Activated CD4-positive, alpha-beta T cell treated with anti-CD3 and anti-CD28 coated beads, Interleukin-10, Interleukin-2, amounts not matched to agents 100 ng/mL and 50 ng/mL, durations not matched to agents 16 hours and 8 hours (primary cell): ENCODE measurements around the gene SOX6.

ENCODE experiments used
- DNase-seq: peaks from one replicate; pipeline ENCODE4 v3.0.0-alpha.2; 2020

SOX6 gene

DNA sequence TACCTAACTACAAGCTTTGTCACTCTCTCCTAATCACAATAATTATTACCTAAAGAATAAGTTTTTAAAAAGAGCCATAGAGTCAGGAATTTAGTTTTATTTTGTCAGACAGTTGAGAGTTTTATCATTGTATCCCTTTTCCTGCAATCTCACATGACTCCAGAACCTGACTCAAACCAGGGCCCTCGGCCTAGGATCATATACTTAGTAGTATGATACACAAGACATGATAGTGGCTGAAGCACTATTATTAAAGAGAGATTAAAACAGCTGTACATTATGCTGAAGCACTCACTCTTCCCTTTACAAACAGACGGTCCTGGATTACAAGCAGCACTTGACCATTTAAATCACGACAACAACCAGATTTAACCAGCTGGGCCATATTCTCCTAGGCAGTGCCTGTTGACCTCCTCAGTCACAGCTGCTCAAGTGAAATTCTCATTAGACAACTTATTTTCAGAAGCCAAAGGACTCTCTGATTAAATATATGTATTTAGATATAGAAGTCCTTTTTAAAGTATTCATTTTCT lies 44.0 kb downstream of the SOX6 start:
- DNase-seq = no peak

GRCh38 chr11:16311831-16312230 lies 44.5 kb downstream of the SOX6 start:
- DNase-seq = no peak

GRCh38 chr11:16310943-16311342 lies 45.4 kb downstream of the SOX6 start:
- no peak for DNase-seq

GRCh38 chr11:16309226-16309625 lies 47.1 kb downstream of the SOX6 start:
- no peak for DNase-seq

DNA sequence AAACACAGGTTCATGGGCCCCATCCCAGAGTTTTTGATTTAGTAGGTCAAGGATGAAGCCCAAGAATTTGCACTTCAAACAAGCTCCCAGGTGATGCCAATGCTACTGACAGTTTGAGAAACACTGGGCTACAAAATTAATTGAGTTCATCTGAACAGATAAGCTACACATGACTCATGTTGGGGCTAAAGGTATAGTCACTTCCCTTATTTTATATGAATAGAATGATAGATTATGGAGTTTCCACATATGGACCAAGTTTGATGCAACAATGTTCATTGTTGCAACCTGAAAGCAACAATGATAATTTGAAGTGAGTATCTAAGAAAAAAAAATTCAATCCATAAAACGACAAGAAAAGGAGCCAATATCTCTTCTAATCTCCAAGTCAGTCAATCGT lies 54.9 kb downstream of the SOX6 start:
- DNase-seq = no peak

DNA sequence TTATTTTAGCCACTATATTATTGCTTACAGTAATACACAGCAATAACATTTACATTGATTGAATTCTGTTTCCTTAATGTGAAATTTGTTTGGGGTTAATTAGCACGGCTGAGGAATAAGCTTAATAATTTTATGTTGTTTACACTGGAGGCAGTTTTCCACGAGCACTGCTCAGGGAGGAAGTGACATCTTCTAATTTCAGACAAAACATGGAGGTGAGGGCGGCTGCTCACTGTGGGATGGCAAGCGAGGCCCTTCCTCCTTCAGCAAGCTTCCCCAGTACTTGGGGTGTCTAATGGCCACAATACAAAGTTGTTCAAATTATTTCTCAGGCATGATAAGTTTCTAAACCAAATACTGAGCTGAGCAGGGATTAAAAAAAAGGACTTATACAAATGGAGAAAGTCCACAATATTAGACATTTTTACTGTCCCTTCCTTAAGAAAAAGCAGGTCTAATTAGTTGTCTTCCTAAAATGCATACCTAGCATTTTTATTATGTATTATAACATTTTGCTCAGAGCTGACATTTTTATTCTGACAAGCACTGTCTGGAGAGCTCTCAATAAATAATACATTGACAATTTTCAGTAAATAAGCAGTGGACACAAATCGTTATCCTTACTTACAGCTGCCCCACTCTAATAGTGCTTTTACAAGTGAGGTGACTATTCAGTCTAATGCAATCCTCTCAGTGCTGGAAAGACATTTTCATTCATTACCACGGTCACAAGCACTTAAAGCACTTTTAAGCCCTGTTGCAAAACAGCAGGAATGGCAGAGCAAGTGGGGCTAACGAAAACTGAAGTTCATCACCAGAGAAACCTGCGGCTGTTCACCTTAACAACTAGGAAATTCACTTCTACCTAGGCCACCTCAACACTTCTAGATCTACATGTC lies 56.2 kb downstream of the SOX6 start:
- DNase-seq = no peak

DNA sequence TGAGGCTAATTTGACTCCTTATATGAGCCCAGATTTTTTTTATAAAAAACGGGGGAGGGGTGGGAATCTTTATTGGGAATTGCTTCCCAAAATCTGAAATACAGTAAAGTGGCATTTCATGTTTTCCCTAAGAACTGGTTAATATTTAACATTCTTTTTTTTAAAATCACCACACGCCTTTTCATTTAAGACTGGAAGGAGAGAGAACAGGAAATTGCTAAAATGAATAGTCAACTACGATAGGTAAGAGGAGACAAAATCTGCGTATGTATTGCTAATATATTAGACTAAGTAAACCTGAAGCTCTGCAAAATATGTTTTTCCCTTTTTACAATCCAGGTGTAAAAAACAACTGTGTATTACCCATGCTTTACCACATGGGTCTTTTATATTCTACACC lies 57.0 kb downstream of the SOX6 start:
- DNase-seq = no peak

DNA sequence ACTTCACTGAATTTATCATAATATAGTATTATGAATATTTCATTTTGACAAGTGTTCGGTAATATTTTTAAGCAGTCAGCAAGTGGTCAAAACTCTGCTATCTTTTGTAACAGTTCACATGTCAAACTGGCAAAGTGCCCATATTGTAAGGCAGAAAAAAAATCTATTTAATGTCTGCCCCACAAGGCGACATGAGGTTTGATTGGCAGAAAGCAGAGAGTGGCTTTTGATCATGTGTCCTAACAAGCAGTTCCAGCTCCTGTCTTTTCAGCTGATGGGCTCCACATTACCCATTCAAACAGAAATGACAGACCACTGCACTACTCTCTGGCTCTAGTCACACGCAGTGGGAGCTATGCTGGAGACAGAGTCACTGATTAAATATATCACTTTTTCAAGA lies 59.0 kb downstream of the SOX6 start:
- no peak for DNase-seq

DNA sequence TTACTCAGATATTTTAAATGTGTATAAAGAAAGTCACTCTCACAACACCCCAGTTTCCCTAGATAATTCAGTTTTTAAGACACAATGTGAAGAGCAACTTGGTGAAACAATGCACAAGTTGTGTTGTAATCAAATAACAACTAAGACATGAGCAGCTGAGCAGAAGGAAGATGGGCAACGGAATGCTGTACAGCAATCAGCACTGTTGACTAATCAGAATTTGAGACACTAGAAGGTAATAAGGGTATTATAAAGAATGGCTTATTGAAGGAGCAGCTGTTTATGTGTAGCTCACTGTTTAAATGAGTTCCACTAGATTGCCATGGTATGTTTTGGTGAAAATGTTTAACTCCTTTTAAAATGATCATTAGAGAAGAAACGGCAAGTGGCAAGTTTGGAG lies 60.1 kb downstream of the SOX6 start:
- DNase-seq = no peak

GRCh38 chr11:16295592-16295991 lies 60.8 kb downstream of the SOX6 start:
- no peak for DNase-seq

DNA sequence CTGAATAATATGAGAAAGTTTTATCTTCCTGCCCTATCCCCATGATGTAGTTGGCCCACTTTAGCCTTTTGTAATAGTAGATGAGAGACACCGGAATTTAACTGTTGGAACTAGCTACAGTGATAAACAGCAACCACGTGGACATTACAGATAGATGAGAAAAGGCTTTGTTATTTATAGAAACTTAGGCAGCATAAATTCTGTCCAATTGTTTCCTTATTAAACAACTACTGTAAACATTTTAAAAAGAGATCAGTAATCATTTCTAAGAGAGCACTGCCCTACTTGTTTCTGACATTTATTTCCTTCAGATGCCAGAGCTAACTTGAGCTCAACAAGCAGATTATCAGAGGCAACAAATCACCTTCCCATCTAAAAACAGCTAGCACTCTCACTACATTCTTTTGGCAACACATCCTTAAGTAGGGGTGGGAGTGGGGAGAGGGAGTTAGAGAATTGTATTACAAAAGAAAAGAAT lies 63.1 kb downstream of the SOX6 start:
- DNase-seq = no peak

DNA sequence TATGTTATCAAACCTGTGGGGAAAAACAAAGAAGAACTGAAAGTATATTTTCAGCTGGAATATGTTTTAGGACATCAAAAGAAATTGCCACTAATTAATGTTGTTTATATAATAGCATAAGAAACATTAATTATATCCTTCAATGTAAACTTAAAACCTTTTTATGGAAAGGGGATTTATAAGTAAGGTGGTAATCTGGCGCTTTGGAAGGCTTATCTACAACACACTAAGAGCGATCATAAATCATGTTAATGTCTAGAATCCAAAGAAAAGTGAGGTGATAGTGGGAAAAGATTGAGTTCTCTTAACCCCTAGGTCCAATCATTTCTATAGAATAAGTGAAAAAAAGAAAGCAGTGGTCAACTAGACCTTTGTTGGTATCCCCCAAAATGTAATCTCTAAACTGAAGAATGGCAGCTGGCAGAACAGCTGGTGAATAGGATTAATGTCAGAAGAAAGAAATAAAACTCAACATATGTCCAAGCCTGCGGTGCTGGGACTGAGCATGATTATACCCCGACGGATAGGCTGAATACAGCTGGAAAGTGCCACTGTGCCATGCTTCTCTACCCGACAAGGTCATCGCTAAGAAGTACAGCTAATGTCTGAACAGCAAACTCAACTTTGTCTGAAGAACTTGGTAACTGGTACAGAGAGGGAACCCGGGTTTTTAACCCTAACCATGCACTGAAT lies 64.0 kb downstream of the SOX6 start:
- DNase-seq = no peak

- no peak for DNase-seq
These were observed 64.6 kb downstream of the SOX6 start for GRCh38 chr11:16291729-16292128.

- no peak for DNase-seq
These were observed 66.8 kb downstream of the SOX6 start for GRCh38 chr11:16289541-16289940.

DNA sequence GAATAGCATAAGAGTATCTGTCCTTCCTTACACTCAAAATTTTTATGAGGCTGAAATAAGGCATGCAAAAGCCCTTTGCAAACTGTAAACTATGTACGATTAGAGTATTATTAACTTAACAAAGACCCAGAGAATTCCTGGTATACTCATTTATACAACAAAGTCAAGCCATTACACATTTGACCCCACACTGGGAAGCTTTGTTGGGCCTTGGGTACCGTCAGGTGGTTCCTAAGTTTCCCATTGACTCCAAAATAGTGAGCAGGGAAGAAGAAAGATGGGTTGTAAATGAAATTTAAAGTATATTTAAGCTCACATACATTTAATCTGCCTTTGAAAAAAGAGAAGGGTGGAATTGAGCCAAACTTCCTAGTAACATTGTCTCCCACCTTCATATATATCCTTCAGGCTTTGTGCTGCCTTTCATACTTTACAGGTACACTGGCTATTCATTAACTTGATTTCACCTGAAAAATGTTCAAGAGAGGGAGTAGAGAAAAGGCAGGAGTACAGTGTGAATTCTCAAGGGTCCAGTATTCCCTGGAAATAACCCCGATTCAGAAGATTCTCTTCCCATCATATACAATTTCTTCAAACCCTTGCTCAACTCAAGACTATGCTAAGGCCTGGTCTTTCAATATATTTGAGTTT lies 68.6 kb downstream of the SOX6 start:
- DNase-seq = no peak

GRCh38 chr11:16286095-16286494 lies 70.3 kb downstream of the SOX6 start:
- no peak for DNase-seq

GRCh38 chr11:16280256-16280682 lies 76.1 kb downstream of the SOX6 start:
- DNase-seq = peak; percentile 5

- no peak for DNase-seq
These were observed 76.8 kb downstream of the SOX6 start for GRCh38 chr11:16279524-16279923.

DNA sequence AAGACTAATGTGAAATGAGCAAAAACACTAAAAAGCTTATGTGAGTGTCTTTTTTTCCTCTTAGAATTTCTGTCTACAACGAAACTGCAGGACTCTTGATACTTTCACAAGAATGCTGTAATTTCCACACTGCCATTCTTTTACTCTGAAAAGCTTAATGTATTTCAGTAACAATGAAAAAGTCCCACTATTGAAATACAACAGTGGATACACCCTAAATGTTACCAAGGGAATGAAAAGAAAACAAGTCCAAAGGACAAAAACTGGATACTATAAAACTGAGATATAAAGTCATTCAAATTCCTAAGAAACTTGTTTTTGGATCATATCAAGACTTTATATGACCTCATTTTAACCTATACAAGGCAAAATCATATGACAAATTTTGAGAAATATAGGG lies 77.4 kb downstream of the SOX6 start:
- DNase-seq = no peak

- no peak for DNase-seq
These were observed 78.1 kb downstream of the SOX6 start for GRCh38 chr11:16278273-16278672.

GRCh38 chr11:16276251-16276650 lies 80.1 kb downstream of the SOX6 start:
- no peak for DNase-seq

DNA sequence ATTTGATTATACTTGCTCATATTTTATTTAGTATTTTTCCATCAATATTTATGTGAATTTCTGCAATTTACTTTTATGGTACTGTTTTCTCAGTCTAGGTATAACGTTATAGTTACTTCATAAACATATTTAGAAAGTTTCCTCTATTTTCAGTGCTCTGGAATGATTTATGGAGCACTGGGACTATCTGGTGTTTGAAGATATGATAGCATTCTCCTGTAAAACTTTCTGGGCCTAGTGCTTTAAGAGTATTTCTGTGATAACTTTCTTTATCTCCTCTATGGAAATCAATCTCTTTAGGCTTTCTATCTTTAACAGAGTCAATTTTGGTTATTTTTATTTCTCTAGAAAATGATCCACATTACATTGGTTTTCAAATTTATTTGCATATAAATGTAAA lies 85.1 kb downstream of the SOX6 start:
- no peak for DNase-seq

GRCh38 chr11:16266021-16266420 lies 90.3 kb downstream of the SOX6 start:
- DNase-seq = no peak
